ENCODE measurements around the gene DDX24.

The DDX24 gene

GRCh38 chr14:94046696-94047250, 34.2 kb downstream of the DDX24 start:
- DNase-seq (ENCODE audit: low spot score): no peak

- DNase-seq (ENCODE audit: low spot score): no peak
Measured at GRCh38 chr14:94045563-94046345, 35.2 kb downstream of the DDX24 start.

- DNase-seq (ENCODE audit: low spot score): no peak
Measured at GRCh38 chr14:94045101-94045500, 35.9 kb downstream of the DDX24 start.

- no peak for DNase-seq (ENCODE audit: low spot score)
Measured at GRCh38 chr14:94044476-94045091, 36.4 kb downstream of the DDX24 start.

- DNase-seq (ENCODE audit: low spot score): no peak
Measured at GRCh38 chr14:94043756-94044475, 37.1 kb downstream of the DDX24 start.

GRCh38 chr14:94043111-94043755, 37.8 kb downstream of the DDX24 start:
- no peak for DNase-seq (ENCODE audit: low spot score)

- DNase-seq (ENCODE audit: low spot score): no peak
Measured at GRCh38 chr14:94042433-94043091, 38.4 kb downstream of the DDX24 start.

- DNase-seq (ENCODE audit: low spot score): no peak
Measured at GRCh38 chr14:94041551-94042346, 39.3 kb downstream of the DDX24 start.

GRCh38 chr14:94040796-94041195, 40.2 kb downstream of the DDX24 start:
- DNase-seq (ENCODE audit: low spot score): no peak

GRCh38 chr14:94040247-94040646, 40.8 kb downstream of the DDX24 start:
- DNase-seq (ENCODE audit: low spot score): no peak

GRCh38 chr14:94038921-94039629, 41.9 kb downstream of the DDX24 start:
- no peak for DNase-seq (ENCODE audit: low spot score)

GRCh38 chr14:94038510-94038909, 42.5 kb downstream of the DDX24 start:
- no peak for DNase-seq (ENCODE audit: low spot score)

GRCh38 chr14:94037954-94038353, 43.0 kb downstream of the DDX24 start:
- no peak for DNase-seq (ENCODE audit: low spot score)

GRCh38 chr14:94036313-94037167, 44.5 kb downstream of the DDX24 start:
- DNase-seq (ENCODE audit: low spot score): peak; percentile 87

- DNase-seq (ENCODE audit: low spot score): no peak
Measured at GRCh38 chr14:94034886-94035285, 46.1 kb downstream of the DDX24 start.

- no peak for DNase-seq (ENCODE audit: low spot score)
Measured at GRCh38 chr14:94031883-94032279, 49.1 kb downstream of the DDX24 start.

- DNase-seq (ENCODE audit: low spot score): no peak
Measured at GRCh38 chr14:94031161-94031882, 49.7 kb downstream of the DDX24 start.

GRCh38 chr14:94030571-94030970, 50.4 kb downstream of the DDX24 start:
- DNase-seq (ENCODE audit: low spot score): no peak

All from germinal center (tissue), 1 donor.